K562 (cell line): Measurements from ENCODE around the gene CCDC97. TPM values are rescaled to one million over a fixed set of nuclear protein-coding genes. Genes with fewer than 3 reads are reported as not detected.

ENCODE experiments used
- ASH1L ChIP-seq: fragments of 450-650 bp; IDR thresholded peaks from 2 replicates; pipeline ENCODE4 v1.6.1; 2018; ENCODE audit warnings: borderline replicate concordance, mild to moderate bottlenecking, low read depth; ENCODE audit not compliant: partially characterized antibody
- BCOR ChIP-seq: fragments of 450-650 bp; IDR thresholded peaks from 2 replicates; pipeline ENCODE4 v1.6.1; 2016
- E2F3 ChIP-seq: fragments of 250-450 bp; sonication (Bioruptor Pico); IDR thresholded peaks from 2 replicates; pipeline ENCODE4 v1.4.0; 2020; ENCODE audit warnings: mild to moderate bottlenecking
- FOXK2 ChIP-seq, 2 experiments: fragments of 450-650 bp; IDR thresholded peaks in 1 of 2; conservative IDR thresholded peaks in 1 of 2; 2 replicates each; pipeline ENCODE4 v1.6.1; 2016; ENCODE audit warnings: low read depth in 2 of 2, mild to moderate bottlenecking in 1 of 2
- GABPA ChIP-seq: fragments of 200-800 bp; sonication (Bioruptor generic); conservative IDR thresholded peaks from 2 replicates; pipeline ENCODE4 v1.6.1; 2016; ENCODE audit warnings: low read depth, missing genetic modification characterization, missing compliant biosample characterization
- HIVEP1 ChIP-seq: fragments of 250-450 bp; sonication (Bioruptor Pico); IDR thresholded peaks from 2 replicates; pipeline ENCODE4 v1.4.0; 2020; ENCODE audit warnings: mild to moderate bottlenecking
- HNRNPH1 ChIP-seq: fragments of 200-400 bp; formaldehyde crosslinking; optimal IDR thresholded peaks from 2 replicates; pipeline ENCODE3; 2017; ENCODE audit warnings: low read depth, mild to moderate bottlenecking, low read length, moderate library complexity
- JUND ChIP-seq, 2 experiments: IDR thresholded peaks; 2 replicates in 1 of 2; 3 replicates in 1 of 2; pipeline ENCODE4 v1.6.1; 2011; ENCODE audit warnings: borderline replicate concordance in 2 of 2, low read depth in 2 of 2, low read length in 2 of 2, improper control_type of control experiment in 1 of 2, missing biosample characterization in 1 of 2, missing genetic modification characterization in 1 of 2, missing genetic modification reagents in 1 of 2
- MAZ ChIP-seq, 2 experiments: fragments of 450-650 bp in 1 of 2; sonication (generic) in 1 of 2; formaldehyde crosslinking; IDR thresholded peaks in 1 of 2; conservative IDR thresholded peaks in 1 of 2; 2 replicates each; pipeline versions ENCODE4 v1.4.0 to v1.5.0; 2020; ENCODE audit warnings: mild to moderate bottlenecking in 1 of 2, missing genetic modification reagents in 1 of 2
- NFRKB ChIP-seq: fragments of 450-650 bp; IDR thresholded peaks from 2 replicates; pipeline ENCODE4 v1.6.1; 2016; ENCODE audit warnings: low read depth
- PHF21A ChIP-seq: fragments of 450-650 bp; IDR thresholded peaks from 2 replicates; pipeline ENCODE4 v1.6.1; 2017; ENCODE audit warnings: low read depth, borderline replicate concordance
- POLR2A ChIP-seq: fragments of 450-650 bp; conservative IDR thresholded peaks from 2 replicates; pipeline ENCODE4 v1.6.1; 2016
- PTBP1 ChIP-seq: fragments of 200-400 bp; formaldehyde crosslinking; IDR thresholded peaks from 2 replicates; pipeline ENCODE4 v1.6.1; 2017; ENCODE audit warnings: low read depth, low read length
- RBM34 ChIP-seq: fragments of 200-400 bp; formaldehyde crosslinking; IDR thresholded peaks from 2 replicates; pipeline ENCODE4 v1.6.1; 2018; ENCODE audit warnings: low read length, borderline replicate concordance; ENCODE audit not compliant: insufficient read depth
- SMAD1 ChIP-seq: fragments of 150-350 bp; IDR thresholded peaks from 2 replicates; pipeline ENCODE4 v1.6.1; 2014; ENCODE audit warnings: low read length, low read depth; ENCODE audit not compliant: partially characterized antibody
- SMAD3 ChIP-seq: fragments of 450-650 bp; formaldehyde crosslinking; conservative IDR thresholded peaks from 2 replicates; pipeline ENCODE4 v1.4.0; 2020; ENCODE audit warnings: mild to moderate bottlenecking
- SRSF7 ChIP-seq: fragments of 200-400 bp; formaldehyde crosslinking; optimal IDR thresholded peaks from 2 replicates; pipeline ENCODE3; 2017; ENCODE audit warnings: mild to moderate bottlenecking, low read depth, low read length
- THRB ChIP-seq: fragments of 450-650 bp; formaldehyde crosslinking; conservative IDR thresholded peaks from 2 replicates; pipeline ENCODE4 v1.4.0; 2022; ENCODE audit warnings: mild to moderate bottlenecking, missing genetic modification characterization
- YBX1 ChIP-seq: fragments of 450-650 bp; IDR thresholded peaks from 2 replicates; pipeline ENCODE4 v1.7.1; 2016; ENCODE audit warnings: mild to moderate bottlenecking
- ZBTB43 ChIP-seq: sonication (generic); formaldehyde crosslinking; IDR thresholded peaks from 2 replicates; pipeline ENCODE4 v1.8.0; 2023; ENCODE audit warnings: mild to moderate bottlenecking, missing genetic modification reagents
- ZFPM2 ChIP-seq: fragments of 250-450 bp; sonication (Bioruptor Pico); IDR thresholded peaks from 2 replicates; pipeline ENCODE4 v1.5.1; 2022; ENCODE audit warnings: mild to moderate bottlenecking
- ZKSCAN3 ChIP-seq: fragments of 250-450 bp; sonication (Bioruptor Pico); IDR thresholded peaks from 2 replicates; pipeline ENCODE4 v1.4.0; 2020
- ZNF324 ChIP-seq: fragments of 250-450 bp; sonication (Bioruptor Pico); IDR thresholded peaks from 2 replicates; pipeline ENCODE4 v1.4.0; 2020; ENCODE audit warnings: mild to moderate bottlenecking
- ZNF584 ChIP-seq: fragments of 200-800 bp; sonication (Bioruptor generic); IDR thresholded peaks from 2 replicates; pipeline ENCODE4 v1.6.1; 2016; ENCODE audit warnings: low read depth, mild to moderate bottlenecking, missing genetic modification characterization, missing compliant biosample characterization
- ZNF586 ChIP-seq: fragments of 450-650 bp; formaldehyde crosslinking; conservative IDR thresholded peaks from 2 replicates; pipeline ENCODE4 v1.4.0; 2020; ENCODE audit warnings: mild to moderate bottlenecking, moderate library complexity
- polyA plus RNA-seq, 8 experiments: library from polyadenylated mRNA; depleted of rRNA in 4 of 8; stranded (reverse) in 5 of 8; unstranded in 3 of 8; fragments of >200 nt; fragmentation: Nextera tagmentation in 2 of 8; fragmentation: Illumina TruSeq in 1 of 8; extraction: Ambion mirVana in 2 of 8; extraction: Trizol in 1 of 8; gene quantifications; 2 replicates each; pipeline versions ENCODE4 v1.2.1 to v1.2.3, GENCODE V29; 2011 to 2014; ENCODE audit warnings: inconsistent platforms in 1 of 8, missing spikeins in 1 of 8
- total RNA-seq, 7 experiments: library from RNA; depleted of rRNA in 6 of 7; stranded (reverse); fragments of >200 nt in 6 of 7; fragmentation: Illumina TruSeq in 2 of 7; extraction: Trizol in 2 of 7; gene quantifications; 2 replicates each; pipeline versions ENCODE4 v1.2.1 to v1.2.3, GENCODE V29; 2011 to 2021; ENCODE audit warnings: low replicate concordance in 1 of 7

Gene CCDC97
- total and polyA plus RNA-seq, 9 of the 15 experiments (the other 6 are each of a cell fraction or from before 2014, with no cell fraction given) = 0.60 to 16.5 (median 7.0) TPM

- TF ChIP-seq RBM34 (no peak), ASH1L (no peak), ZBTB43 (CRISPR knock-in tag) (no peak), JUND (IDR thresholded peaks at IDR 0.05; ENCODE audit: borderline replicate concordance, low read depth, low read length) (no peak), JUND (tag; IDR thresholded peaks at IDR 0.05; ENCODE audit: borderline replicate concordance, low read depth, low read length) (no peak), E2F3 (CRISPR knock-in tag) (0 out of 2 replicates have a peak, but pooled peaks have one; percentile 37), SMAD3 (CRISPR knock-in tag) (no peak), ZKSCAN3 (no peak), PTBP1 (0 out of 2 replicates have a peak, but pooled peaks have one; percentile 32), POLR2A (peak; percentile 35; the same call in 1 of the 2 replicates), THRB (CRISPR knock-in tag) (peak; percentile 14; the same call in 1 of the 2 replicates), HNRNPH1 (no peak), ZNF584 (0 out of 2 replicates have a peak, but pooled peaks have one; percentile 35), BCOR (peak; percentile 43; the same call in 1 of the 2 replicates), GABPA (tag) (peak; percentile 33; the same call in 1 of the 2 replicates), ZNF586 (CRISPR knock-in tag) (0 out of 2 replicates have a peak, but pooled peaks have one; percentile 11), MAZ (CRISPR knock-in tag; conservative IDR thresholded peaks at IDR 0.05 in 1 of 2, IDR thresholded peaks at IDR 0.05 in 1 of 2) (no peak), ZNF324 (no peak), NFRKB (peak; percentile 45; the same call in 1 of the 2 replicates), FOXK2 (conservative IDR thresholded peaks at IDR 0.05 in 1 of 2, IDR thresholded peaks at IDR 0.05 in 1 of 2; ENCODE audit: low read depth in 2 of 2) (no peak), HIVEP1 (CRISPR knock-in tag) (no peak), PHF21A (no peak), YBX1 (no peak), SMAD1 (no peak), SRSF7 (no peak), ZFPM2 (no peak)
Measured at GRCh38 chr19:41323023-41323422, 13.1 kb downstream of the CCDC97 start (continued).
